ENCODE measurements around the gene PGLYRP2.

GRCh38 chr19:15441317-15441716 lies 38.0 kb downstream of the PGLYRP2 start:
- TF ChIP-seq, protein P1, sequence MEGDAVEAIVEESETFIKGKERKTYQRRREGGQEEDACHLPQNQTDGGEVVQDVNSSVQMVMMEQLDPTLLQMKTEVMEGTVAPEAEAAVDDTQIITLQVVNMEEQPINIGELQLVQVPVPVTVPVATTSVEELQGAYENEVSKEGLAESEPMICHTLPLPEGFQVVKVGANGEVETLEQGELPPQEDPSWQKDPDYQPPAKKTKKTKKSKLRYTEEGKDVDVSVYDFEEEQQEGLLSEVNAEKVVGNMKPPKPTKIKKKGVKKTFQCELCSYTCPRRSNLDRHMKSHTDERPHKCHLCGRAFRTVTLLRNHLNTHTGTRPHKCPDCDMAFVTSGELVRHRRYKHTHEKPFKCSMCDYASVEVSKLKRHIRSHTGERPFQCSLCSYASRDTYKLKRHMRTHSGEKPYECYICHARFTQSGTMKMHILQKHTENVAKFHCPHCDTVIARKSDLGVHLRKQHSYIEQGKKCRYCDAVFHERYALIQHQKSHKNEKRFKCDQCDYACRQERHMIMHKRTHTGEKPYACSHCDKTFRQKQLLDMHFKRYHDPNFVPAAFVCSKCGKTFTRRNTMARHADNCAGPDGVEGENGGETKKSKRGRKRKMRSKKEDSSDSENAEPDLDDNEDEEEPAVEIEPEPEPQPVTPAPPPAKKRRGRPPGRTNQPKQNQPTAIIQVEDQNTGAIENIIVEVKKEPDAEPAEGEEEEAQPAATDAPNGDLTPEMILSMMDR (IDR thresholded peaks at IDR 0.05): no peak
- TF ChIP-seq EP300 (IDR thresholded peaks at IDR 0.05): no peak
